K562 (cell line): ENCODE results near the gene ZNRD2. TPM values are rescaled to one million over a fixed set of nuclear protein-coding genes. Genes with fewer than 3 reads are reported as not detected.
A peak's percentile ranks its signal among the peaks of the same experiment; 100 is the strongest.

Source experiments
- CBX1 ChIP-seq: sonication (generic); IDR thresholded peaks from 2 replicates; pipeline ENCODE4 v1.6.1; 2016; ENCODE audit warnings: antibody characterized with exemption, low read depth, mild to moderate bottlenecking
- HNRNPLL ChIP-seq: fragments of 200-400 bp; formaldehyde crosslinking; IDR thresholded peaks from 2 replicates; pipeline ENCODE4 v1.6.1; 2017; ENCODE audit warnings: low read length, low read depth, mild to moderate bottlenecking; ENCODE audit not compliant: poor library complexity, severe bottlenecking
- KAT8 ChIP-seq: fragments of 450-650 bp; IDR thresholded peaks from 2 replicates; pipeline ENCODE4 v1.6.1; 2016; ENCODE audit warnings: low read depth, mild to moderate bottlenecking
- KHSRP ChIP-seq: fragments of 450-650 bp; IDR thresholded peaks from 2 replicates; pipeline ENCODE4 v1.6.1; 2017
- NONO ChIP-seq, 2 experiments: fragments of 200-400 bp in 1 of 2; fragments of 450-650 bp in 1 of 2; formaldehyde crosslinking in 1 of 2; IDR thresholded peaks; 2 replicates each; pipeline ENCODE4 v1.6.1; 2017; ENCODE audit warnings: low read depth in 2 of 2, mild to moderate bottlenecking in 2 of 2, moderate library complexity in 2 of 2, low read length in 1 of 2
- NR2C2 ChIP-seq, 2 experiments: fragments of 200-800 bp in 1 of 2; sonication (Bioruptor generic) in 1 of 2; sonication (generic) in 1 of 2; formaldehyde crosslinking in 1 of 2; IDR thresholded peaks; 2 replicates each; pipeline versions ENCODE4 v1.6.1 to v1.8.0; 2016 to 2022; ENCODE audit warnings: mild to moderate bottlenecking in 1 of 2, missing compliant biosample characterization in 1 of 2, missing genetic modification characterization in 1 of 2, missing genetic modification reagents in 1 of 2
- RBM25 ChIP-seq: fragments of 200-400 bp; formaldehyde crosslinking; IDR thresholded peaks from 2 replicates; pipeline ENCODE4 v1.6.1; 2018; ENCODE audit warnings: low read length, low read depth, moderate library complexity; ENCODE audit not compliant: severe bottlenecking
- TEAD4 ChIP-seq, 2 experiments: sonication (generic) in 1 of 2; formaldehyde crosslinking in 1 of 2; IDR thresholded peaks; 2 replicates each; pipeline versions ENCODE4 v1.6.1 to v1.8.0; 2012 to 2022; ENCODE audit warnings: borderline replicate concordance in 1 of 2, inconsistent platforms in 1 of 2, low read length in 1 of 2, mild to moderate bottlenecking in 1 of 2, missing genetic modification reagents in 1 of 2
- THAP12 ChIP-seq: fragments of 250-450 bp; sonication (Bioruptor Pico); IDR thresholded peaks from 2 replicates; pipeline ENCODE4 v1.9.0; 2021; ENCODE audit warnings: mild to moderate bottlenecking, inconsistent platforms
- TRIM25 ChIP-seq: fragments of 450-650 bp; IDR thresholded peaks from 2 replicates; pipeline ENCODE4 v1.7.0; 2016; ENCODE audit warnings: borderline replicate concordance
- ZNF239 ChIP-seq: fragments of 250-450 bp; sonication (Bioruptor Pico); IDR thresholded peaks from 2 replicates; pipeline ENCODE4 v1.4.0; 2020; ENCODE audit warnings: mild to moderate bottlenecking
- ZNF318 ChIP-seq, 2 experiments: fragments of 450-650 bp; IDR thresholded peaks; 2 replicates each; pipeline ENCODE4 v1.6.1; 2016; ENCODE audit warnings: mild to moderate bottlenecking in 2 of 2, borderline replicate concordance in 1 of 2, low read depth in 1 of 2, moderate library complexity in 1 of 2
- polyA plus RNA-seq, 8 experiments: library from polyadenylated mRNA; depleted of rRNA in 4 of 8; stranded (reverse) in 5 of 8; unstranded in 3 of 8; fragments of >200 nt; fragmentation: Nextera tagmentation in 2 of 8; fragmentation: Illumina TruSeq in 1 of 8; extraction: Ambion mirVana in 2 of 8; extraction: Trizol in 1 of 8; gene quantifications; 2 replicates each; pipeline versions ENCODE4 v1.2.1 to v1.2.3, GENCODE V29; 2011 to 2014; ENCODE audit warnings: inconsistent platforms in 1 of 8, missing spikeins in 1 of 8
- total RNA-seq, 7 experiments: library from RNA; depleted of rRNA in 6 of 7; stranded (reverse); fragments of >200 nt in 6 of 7; fragmentation: Illumina TruSeq in 2 of 7; extraction: Trizol in 2 of 7; gene quantifications; 2 replicates each; pipeline versions ENCODE4 v1.2.1 to v1.2.3, GENCODE V29; 2011 to 2021; ENCODE audit warnings: low replicate concordance in 1 of 7

ZNRD2 gene
- total and polyA plus RNA-seq, 9 of the 15 experiments (the other 6 are each of a cell fraction or from before 2014, with no cell fraction given), result 13.4 to 129 (median 60.4) TPM

- peak; percentile 96 for TF ChIP-seq TEAD4 (IDR thresholded peaks at IDR 0.05; ENCODE audit: low read length)
- TF ChIP-seq TEAD4 (CRISPR knock-in tag; IDR thresholded peaks at IDR 0.05; ENCODE audit: borderline replicate concordance), result no peak
- no peak for TF ChIP-seq TRIM25
- TF ChIP-seq NONO (IDR thresholded peaks at IDR 0.05; ENCODE audit: low read depth in 2 of 2, low read length in 1 of 2), result peak in 1 of 2 experiments; percentile 7; a peak in 1 of 4 replicates
- no peak for TF ChIP-seq KHSRP
- TF ChIP-seq ZNF239 (CRISPR knock-in tag), result no peak
- TF ChIP-seq HNRNPLL, result no peak
- 0 out of 2 replicates have a peak, but pooled peaks have one; percentile 91 for TF ChIP-seq CBX1
- peak; percentile 99 for TF ChIP-seq RBM25
- no peak for TF ChIP-seq KAT8
- peak in 1 of 2 experiments; percentile 77; a peak in 2 of 4 replicates for TF ChIP-seq ZNF318 (IDR thresholded peaks at IDR 0.05; ENCODE audit: borderline replicate concordance in 1 of 2, low read depth in 1 of 2)
- 0 out of 2 replicates have a peak, but pooled peaks have one; percentile 7 for TF ChIP-seq NR2C2 (CRISPR knock-in tag; IDR thresholded peaks at IDR 0.05)
- no peak for TF ChIP-seq NR2C2 (tag; IDR thresholded peaks at IDR 0.05)
- no peak for TF ChIP-seq THAP12 (CRISPR knock-in tag)
Measured at GRCh38 chr11:65574811-65575567, 4.7 kb downstream of the ZNRD2 start (continued).
